Astrocyte (in vitro differentiated cells and primary cell): ENCODE data around the gene CD48.
"Not testable (repeated sequence)": the region's sequence is repeated elsewhere in the genome, so short reads cannot be mapped to it uniquely, and the experiment has no call there.

ENCODE experiments used
- EZH2 ChIP-seq: IDR thresholded peaks from 2 replicates; pipeline ENCODE4 v1.6.1; 2012; ENCODE audit warnings: mild to moderate bottlenecking, low read length, inconsistent platforms; ENCODE audit not compliant: insufficient read depth
- TF ChIP-seq, protein P1 (sequence below): IDR thresholded peaks from 2 replicates; pipeline ENCODE4 v1.5.1; 2011; ENCODE audit warnings: low read depth, mild to moderate bottlenecking, inconsistent platforms, low read length, moderate library complexity; ENCODE audit not compliant: insufficient read depth

DNA sequence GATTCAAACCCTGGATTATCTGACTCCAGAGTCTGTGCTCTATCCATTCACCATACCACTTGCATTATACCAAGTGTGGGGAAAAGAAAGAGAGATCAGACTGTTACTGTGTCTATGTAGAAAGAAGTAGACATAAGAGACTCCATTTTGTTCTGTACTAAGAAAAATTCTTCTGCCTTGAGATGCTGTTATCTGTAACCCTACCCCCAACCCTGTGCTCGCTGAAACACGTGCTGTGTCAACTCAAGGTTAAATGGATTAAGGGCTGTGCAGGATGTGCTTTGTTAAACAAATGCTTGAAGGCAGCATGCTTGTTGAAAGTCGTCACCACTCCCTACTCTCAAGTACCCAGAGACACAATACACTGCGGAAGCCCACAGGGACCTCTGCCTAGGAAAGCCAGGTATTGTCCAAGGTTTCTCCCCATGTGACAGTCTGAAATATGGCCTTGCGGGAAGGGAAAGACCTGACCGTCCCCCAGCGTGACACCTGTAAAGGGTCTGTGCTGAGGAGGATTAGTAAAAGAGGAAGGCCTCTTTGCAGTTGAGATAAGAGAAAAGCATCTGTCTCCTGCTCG is 59.5 kb downstream of the CD48 start:
- TF ChIP-seq, protein P1, sequence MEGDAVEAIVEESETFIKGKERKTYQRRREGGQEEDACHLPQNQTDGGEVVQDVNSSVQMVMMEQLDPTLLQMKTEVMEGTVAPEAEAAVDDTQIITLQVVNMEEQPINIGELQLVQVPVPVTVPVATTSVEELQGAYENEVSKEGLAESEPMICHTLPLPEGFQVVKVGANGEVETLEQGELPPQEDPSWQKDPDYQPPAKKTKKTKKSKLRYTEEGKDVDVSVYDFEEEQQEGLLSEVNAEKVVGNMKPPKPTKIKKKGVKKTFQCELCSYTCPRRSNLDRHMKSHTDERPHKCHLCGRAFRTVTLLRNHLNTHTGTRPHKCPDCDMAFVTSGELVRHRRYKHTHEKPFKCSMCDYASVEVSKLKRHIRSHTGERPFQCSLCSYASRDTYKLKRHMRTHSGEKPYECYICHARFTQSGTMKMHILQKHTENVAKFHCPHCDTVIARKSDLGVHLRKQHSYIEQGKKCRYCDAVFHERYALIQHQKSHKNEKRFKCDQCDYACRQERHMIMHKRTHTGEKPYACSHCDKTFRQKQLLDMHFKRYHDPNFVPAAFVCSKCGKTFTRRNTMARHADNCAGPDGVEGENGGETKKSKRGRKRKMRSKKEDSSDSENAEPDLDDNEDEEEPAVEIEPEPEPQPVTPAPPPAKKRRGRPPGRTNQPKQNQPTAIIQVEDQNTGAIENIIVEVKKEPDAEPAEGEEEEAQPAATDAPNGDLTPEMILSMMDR = not testable (repeated sequence)
- TF ChIP-seq EZH2 = not testable (repeated sequence)
